Caco-2 (cell line): ENCODE results near the gene IGFBP2. TPM values are rescaled to one million over a fixed set of nuclear protein-coding genes. Genes with fewer than 3 reads are reported as not detected.
A peak's percentile ranks its signal among the peaks of the same experiment; 100 is the strongest.

Source experiments
- BruUV-seq: library from RNA; stranded (reverse); fragments of 400-500 nt; replicated peaks from 2 replicates; lab custom pipeline; 2021; lab: Mats Ljungman, UMichigan
- CTCF ChIA-PET: fragments of 300-600 bp; sonication (Branson Sonifier 250); formaldehyde crosslinking; loops from one replicate; lab custom pipeline; 2022; ENCODE audit warnings: antibody characterized with exemption; lab: Charles Lee
- POLR2A ChIA-PET: fragments of 300-600 bp; sonication (Branson Sonifier 250); formaldehyde crosslinking; loops from one replicate; lab custom pipeline; 2022; ENCODE audit warnings: antibody characterized with exemption; lab: Charles Lee
- DNase-seq, 2 experiments: peaks; one replicate each; pipeline versions ENCODE4 v3.0.0 to v3.0.0-alpha.2; 2020 to 2022
- H3K27me3 ChIP-seq: replicated peaks from 2 replicates; pipeline ENCODE4 v1.6.0; 2011; ENCODE audit warnings: low read length; ENCODE audit not compliant: control insufficient read depth, insufficient read depth
- H3K36me3 ChIP-seq: 2 replicates; pipeline ENCODE4 v1.5.1; 2011; ENCODE audit warnings: low read length; ENCODE audit not compliant: control insufficient read depth, insufficient read depth
- H3K4me1 ChIP-seq: fragments of 250-450 bp; sonication (Bioruptor Pico); 2 replicates; pipeline ENCODE4 v1.5.1; 2020; ENCODE audit warnings: mild to moderate bottlenecking
- H3K4me3 ChIP-seq: 2 replicates; pipeline ENCODE4 v1.5.1; 2011; ENCODE audit warnings: low read depth, mild to moderate bottlenecking, control low read depth, low read length
- H3K9me3 ChIP-seq: fragments of 250-450 bp; sonication (Bioruptor Pico); 2 replicates; pipeline ENCODE4 v1.5.1; 2020; ENCODE audit warnings: mild to moderate bottlenecking, moderate library complexity
- H3K27ac Mint-ChIP-seq: one replicate; pipeline ENCODE4 v1.8.0; 2022; ENCODE audit warnings: mixed read lengths; ENCODE audit not compliant: unreplicated experiment
- H3K27me3 Mint-ChIP-seq: one replicate; pipeline ENCODE4 v1.8.0; 2022; ENCODE audit warnings: mixed read lengths; ENCODE audit not compliant: insufficient read depth, unreplicated experiment
- H3K36me3 Mint-ChIP-seq: one replicate; pipeline ENCODE4 v1.8.0; 2022; ENCODE audit warnings: mild to moderate bottlenecking, mixed read lengths; ENCODE audit not compliant: insufficient read depth, unreplicated experiment
- H3K4me1 Mint-ChIP-seq: one replicate; pipeline ENCODE4 v1.8.0; 2022; ENCODE audit warnings: low read depth, mixed read lengths; ENCODE audit not compliant: unreplicated experiment
- H3K4me3 Mint-ChIP-seq: one replicate; pipeline ENCODE4 v1.8.0; 2022; ENCODE audit warnings: mild to moderate bottlenecking, moderate library complexity, mixed read lengths; ENCODE audit not compliant: unreplicated experiment
- H3K9me3 Mint-ChIP-seq: one replicate; pipeline ENCODE4 v1.8.0; 2022; ENCODE audit warnings: mixed read lengths; ENCODE audit not compliant: unreplicated experiment
- intact Hi-C: fragments of 100-400 bp; cut with micrococcal nuclease; formaldehyde crosslinking; loops from one replicate; pipeline ENCODE4 v1.10.0; 2022; ENCODE audit not compliant: unreplicated experiment
- total RNA-seq: library from RNA; stranded (reverse); gene quantifications from 2 replicates; pipeline ENCODE4 v1.2.3, GENCODE V29; 2022
- TF ChIP-seq, protein P1 (sequence below), 2 experiments: fragments of 200-600 bp in 1 of 2; IDR thresholded peaks; 1 replicate in 1 of 2; 2 replicates in 1 of 2; pipeline versions ENCODE4 v1.5.1 to v1.8.0; 2011 to 2022; ENCODE audit warnings: antibody characterized with exemption in 1 of 2, control low read depth in 1 of 2, inconsistent platforms in 1 of 2, low read depth in 1 of 2, low read length in 1 of 2, mild to moderate bottlenecking in 1 of 2, moderate library complexity in 1 of 2; ENCODE audit not compliant: insufficient read depth in 1 of 2, severe bottlenecking in 1 of 2, unreplicated experiment in 1 of 2

Gene IGFBP2
- total RNA-seq, 1 experiment from 2014 or later, result 6.6 TPM

DNA sequence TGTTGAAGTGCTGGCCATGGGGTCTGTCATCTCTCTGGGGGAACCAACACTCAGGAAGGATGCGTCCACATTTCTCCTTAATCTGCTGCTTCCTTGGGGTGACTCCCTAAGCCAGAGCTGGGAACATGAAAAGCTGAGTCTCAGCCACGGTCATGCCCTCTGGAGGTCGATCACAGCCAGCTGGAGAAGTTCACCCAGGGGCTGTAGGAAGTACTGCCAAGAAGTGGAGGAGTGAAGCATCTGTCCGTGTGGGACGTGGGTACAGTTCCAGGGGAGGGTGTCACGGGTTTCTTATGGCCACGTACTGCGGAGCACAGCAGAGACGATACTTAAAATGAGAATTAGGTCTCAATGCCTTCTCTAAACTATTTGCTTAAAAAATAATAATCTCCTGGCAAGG is 42.4 kb upstream of the IGFBP2 start:
- Histone ChIP-seq H3K4me3 (no peak overlapping the region), H3K27me3 (no peaks in the 10 kb centered on the region; the same call in 1 of the 2 replicates), H3K36me3 (no peaks in the 10 kb centered on the region), H3K9me3 (no peaks in the 10 kb centered on the region), H3K4me1 (no peaks in the 10 kb centered on the region)
- Mint-ChIP-seq H3K4me3 (no peak overlapping the region), H3K27ac (no peak overlapping the region), H3K4me1 (no peaks in the 10 kb centered on the region), H3K36me3 (no peaks in the 10 kb centered on the region), H3K9me3 (no peaks in the 10 kb centered on the region), H3K27me3 (peaks cover 8% of the 10 kb centered on the region)
- ChIA-PET POLR2A (no interaction called here), CTCF (interaction anchor here (1.3 to 1.5 kb wide), 2 partner anchors 71 to 77 kb away, joined by 4 to 8 read pairs; no protein-coding TSS in a partner anchor)
- TF ChIP-seq, protein P1, sequence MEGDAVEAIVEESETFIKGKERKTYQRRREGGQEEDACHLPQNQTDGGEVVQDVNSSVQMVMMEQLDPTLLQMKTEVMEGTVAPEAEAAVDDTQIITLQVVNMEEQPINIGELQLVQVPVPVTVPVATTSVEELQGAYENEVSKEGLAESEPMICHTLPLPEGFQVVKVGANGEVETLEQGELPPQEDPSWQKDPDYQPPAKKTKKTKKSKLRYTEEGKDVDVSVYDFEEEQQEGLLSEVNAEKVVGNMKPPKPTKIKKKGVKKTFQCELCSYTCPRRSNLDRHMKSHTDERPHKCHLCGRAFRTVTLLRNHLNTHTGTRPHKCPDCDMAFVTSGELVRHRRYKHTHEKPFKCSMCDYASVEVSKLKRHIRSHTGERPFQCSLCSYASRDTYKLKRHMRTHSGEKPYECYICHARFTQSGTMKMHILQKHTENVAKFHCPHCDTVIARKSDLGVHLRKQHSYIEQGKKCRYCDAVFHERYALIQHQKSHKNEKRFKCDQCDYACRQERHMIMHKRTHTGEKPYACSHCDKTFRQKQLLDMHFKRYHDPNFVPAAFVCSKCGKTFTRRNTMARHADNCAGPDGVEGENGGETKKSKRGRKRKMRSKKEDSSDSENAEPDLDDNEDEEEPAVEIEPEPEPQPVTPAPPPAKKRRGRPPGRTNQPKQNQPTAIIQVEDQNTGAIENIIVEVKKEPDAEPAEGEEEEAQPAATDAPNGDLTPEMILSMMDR (IDR thresholded peaks at IDR 0.05; ENCODE audit: insufficient read depth in 1 of 2, low read depth in 1 of 2, low read length in 1 of 2, severe bottlenecking in 1 of 2, unreplicated experiment in 1 of 2), result peak in 1 of 2 experiments; percentile 12
- intact Hi-C loops, result no loop called here
- BruUV-seq, result no TSS peak
- no peak for DNase-seq

DNA sequence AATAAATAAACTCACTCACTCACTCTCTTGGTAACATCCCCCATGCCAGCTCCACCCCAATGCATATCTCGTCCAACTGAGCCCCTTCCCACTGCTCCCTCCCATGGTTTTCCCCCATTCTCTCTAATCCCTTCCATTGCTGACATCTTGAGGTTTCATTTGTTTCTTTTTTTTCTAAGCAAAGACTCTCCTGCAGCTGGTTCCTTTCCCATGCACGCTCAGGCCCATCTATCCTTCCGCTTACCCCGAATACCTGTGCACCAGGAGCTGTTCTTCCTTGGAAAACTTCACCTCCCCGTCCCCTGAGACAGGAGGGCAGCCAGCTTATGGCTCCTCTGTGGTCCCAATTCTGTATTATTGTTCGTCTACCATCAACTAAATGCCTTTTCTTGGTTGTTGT is 41.7 kb upstream of the IGFBP2 start:
- intact Hi-C loops, result no loop called here
- no peaks in the 10 kb centered on the region; the same call in 1 of the 2 replicates for H3K27me3 ChIP-seq
- ChIA-PET POLR2A (no interaction called here), CTCF (no interaction called here)
- no peaks in the 10 kb centered on the region for H3K9me3 Mint-ChIP-seq
- H3K27ac Mint-ChIP-seq, result no peak overlapping the region
- no peak overlapping the region for H3K4me3 ChIP-seq
- no TSS peak for BruUV-seq
- TF ChIP-seq, protein P1 (IDR thresholded peaks at IDR 0.05; ENCODE audit: insufficient read depth in 1 of 2, low read depth in 1 of 2, low read length in 1 of 2, severe bottlenecking in 1 of 2, unreplicated experiment in 1 of 2), result no peak
- no peak for DNase-seq
- peaks cover 6% of the 10 kb centered on the region for H3K27me3 Mint-ChIP-seq
- H3K36me3 Mint-ChIP-seq, result no peaks in the 10 kb centered on the region
- no peaks in the 10 kb centered on the region for H3K36me3 ChIP-seq
- H3K4me1 Mint-ChIP-seq, result no peaks in the 10 kb centered on the region
- H3K4me1 ChIP-seq, result no peaks in the 10 kb centered on the region
- H3K9me3 ChIP-seq, result no peaks in the 10 kb centered on the region
- H3K4me3 Mint-ChIP-seq, result no peak overlapping the region

DNA sequence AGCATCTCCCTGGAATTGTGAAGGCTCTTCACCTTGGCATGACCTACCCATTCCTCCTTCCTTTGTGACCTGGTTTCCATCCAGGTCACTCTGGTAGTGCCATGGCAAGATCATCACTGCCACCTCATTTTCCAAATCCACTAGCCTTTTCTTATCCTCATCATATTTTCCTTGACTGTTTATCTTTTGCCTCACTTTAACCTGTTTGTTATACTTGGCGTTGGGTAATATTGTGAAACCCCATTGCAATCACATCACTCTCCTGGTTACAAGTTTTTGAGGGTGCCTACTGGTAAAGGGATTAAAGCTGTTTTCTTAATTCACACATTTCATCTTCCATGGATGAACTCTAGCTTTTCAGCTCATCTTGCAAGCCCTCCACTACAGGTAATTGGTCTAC is 39.1 kb upstream of the IGFBP2 start:
- Histone ChIP-seq H3K4me1 (no peaks in the 10 kb centered on the region), H3K36me3 (no peaks in the 10 kb centered on the region), H3K27me3 (no peaks in the 10 kb centered on the region; the same call in 1 of the 2 replicates), H3K9me3 (no peaks in the 10 kb centered on the region), H3K4me3 (no peak overlapping the region)
- no TSS peak for BruUV-seq
- H3K4me1 Mint-ChIP-seq, result no peaks in the 10 kb centered on the region
- H3K27me3 Mint-ChIP-seq, result peaks cover 8% of the 10 kb centered on the region
- H3K4me3 Mint-ChIP-seq, result no peak overlapping the region
- ChIA-PET POLR2A (no interaction called here), CTCF (no interaction called here)
- no peak for DNase-seq
- TF ChIP-seq, protein P1 (IDR thresholded peaks at IDR 0.05; ENCODE audit: insufficient read depth in 1 of 2, low read depth in 1 of 2, low read length in 1 of 2, severe bottlenecking in 1 of 2, unreplicated experiment in 1 of 2), result no peak
- intact Hi-C loops, result no loop called here
- no peaks in the 10 kb centered on the region for H3K9me3 Mint-ChIP-seq
- no peaks in the 10 kb centered on the region for H3K36me3 Mint-ChIP-seq
- H3K27ac Mint-ChIP-seq, result no peak overlapping the region
